H1 (cell line): Measurements from ENCODE around the gene ABHD14A. TPM values are rescaled to one million over a fixed set of nuclear protein-coding genes. Genes with fewer than 3 reads are reported as not detected.

Experiments
- CTCF ChIP-seq, 3 experiments: IDR thresholded peaks; 1 replicate in 2 of 3; 2 replicates in 1 of 3; pipeline versions ENCODE4 v1.5.1 to v1.6.1; 2011; ENCODE audit warnings: low read length in 3 of 3, mild to moderate bottlenecking in 3 of 3, inconsistent platforms in 2 of 3, low read depth in 1 of 3, moderate library complexity in 1 of 3; ENCODE audit not compliant: insufficient read depth in 1 of 3; ENCODE audit errors: control extremely low read depth in 1 of 3
- TAF7 ChIP-seq: optimal IDR thresholded peaks from 2 replicates; pipeline ENCODE3; 2011; ENCODE audit warnings: low read depth, mild to moderate bottlenecking, inconsistent platforms, low read length, moderate library complexity, borderline replicate concordance
- polyA plus RNA-seq, 7 experiments: library from polyadenylated mRNA; depleted of rRNA in 3 of 7; stranded (reverse) in 5 of 7; unstranded in 2 of 7; fragments of >200 nt in 5 of 7; fragments of 200-250 nt in 2 of 7; gene quantifications; 1 replicate in 5 of 7; 2 replicates in 1 of 7; 4 replicates in 1 of 7; pipeline versions ENCODE4 v1.2.1 to v1.2.3, GENCODE V29; 2011 to 2013; ENCODE audit warnings: missing spikeins in 2 of 7, mixed read lengths in 2 of 7
- total RNA-seq: library from RNA; stranded (reverse); fragmentation: NEBNext Ultra II Directional; extraction: Animal tissue kit (Norgen Biotek cat#: 25700); gene quantifications from 2 replicates; pipeline ENCODE4 v1.2.1, GENCODE V29; 2021

Gene ABHD14A
- total and polyA plus RNA-seq, 2 of the 8 experiments (the other 6 are each of a cell fraction or from before 2014, with no cell fraction given) = 4.6 to 9.8 TPM

- no peak for TF ChIP-seq CTCF (IDR thresholded peaks at IDR 0.05; ENCODE audit: control extremely low read depth in 1 of 3, insufficient read depth in 1 of 3, low read depth in 1 of 3, low read length in 3 of 3)
- no peak for TF ChIP-seq TAF7
- TF ChIP-seq, all 59 proteins: peak for 0
These were observed 8.8 kb upstream of the ABHD14A start (continued) for GRCh38 chr3:51966016-51966415.
